ENCODE results near the gene SOX5. TPM values are rescaled to one million over a fixed set of nuclear protein-coding genes. Genes with fewer than 3 reads are reported as not detected.

The SOX5 gene
- total RNA-seq, 4 donors from 2014 or later = 0.40 to 8.4 (median 2.2) TPM

GRCh38 chr12:23771240-23771949 is 178.1 kb downstream of the SOX5 start:
- Histone ChIP-seq H3K27me3 (no peaks in the 10 kb centered on the region), H3K9me3 (no peaks in the 10 kb centered on the region), H3K4me3 (no peak overlapping the region), H3K36me3 (no peaks in the 10 kb centered on the region), H3K4me1 (no peaks in the 10 kb centered on the region), H3K27ac (no peak overlapping the region)
- intact Hi-C loops (cut with DNase I) = no loop called here
- WGBS, 2 donors = 56 to 78% methylated on average over 3 to 5 of the region's 5 CpGs
- DNase-seq = no peak
- TF ChIP-seq CTCF (IDR thresholded peaks at IDR 0.05) = no peak
- TF ChIP-seq POLR2A (IDR thresholded peaks at IDR 0.05) = no peak

GRCh38 chr12:23770202-23770938 is 179.1 kb downstream of the SOX5 start:
- DNase-seq = no peak
- 72 to 76% methylated on average over 3 of the region's 3 CpGs for WGBS, 2 donors
- H3K9me3 ChIP-seq = no peaks in the 10 kb centered on the region
- intact Hi-C loops (cut with DNase I) = no loop called here
- H3K4me3 ChIP-seq = no peak overlapping the region
- H3K36me3 ChIP-seq = no peaks in the 10 kb centered on the region
- H3K27me3 ChIP-seq = no peaks in the 10 kb centered on the region
- no peak for TF ChIP-seq POLR2A (IDR thresholded peaks at IDR 0.05)
- TF ChIP-seq CTCF (IDR thresholded peaks at IDR 0.05) = no peak
- H3K27ac ChIP-seq = no peak overlapping the region
- no peaks in the 10 kb centered on the region for H3K4me1 ChIP-seq

- TF ChIP-seq POLR2A (IDR thresholded peaks at IDR 0.05) (no peak), CTCF (IDR thresholded peaks at IDR 0.05) (no peak)
- Histone ChIP-seq H3K4me3 (no peak overlapping the region), H3K4me1 (no peaks in the 10 kb centered on the region), H3K27ac (no peak overlapping the region), H3K9me3 (no peaks in the 10 kb centered on the region), H3K27me3 (no peaks in the 10 kb centered on the region), H3K36me3 (no peaks in the 10 kb centered on the region)
- 81 to 85% methylated on average over 2 of the region's 2 CpGs for WGBS, 2 donors
- DNase-seq = no peak
- intact Hi-C loops (cut with DNase I) = no loop called here
Observed at GRCh38 chr12:23767834-23768233, 181.6 kb downstream of the SOX5 start.

GRCh38 chr12:23763724-23764123 is 185.7 kb downstream of the SOX5 start:
- Histone ChIP-seq H3K4me1 (no peaks in the 10 kb centered on the region), H3K27ac (no peak overlapping the region), H3K4me3 (no peak overlapping the region), H3K9me3 (no peaks in the 10 kb centered on the region), H3K36me3 (no peaks in the 10 kb centered on the region), H3K27me3 (no peaks in the 10 kb centered on the region)
- WGBS, 2 donors = 44 to 89% methylated on average over 1 of the region's 1 CpG
- TF ChIP-seq POLR2A (IDR thresholded peaks at IDR 0.05) (no peak), CTCF (IDR thresholded peaks at IDR 0.05) (no peak)
- no peak for DNase-seq
- intact Hi-C loops (cut with DNase I) = no loop called here

GRCh38 chr12:23760495-23760894 is 189.0 kb downstream of the SOX5 start:
- WGBS, 2 donors = 21 to 28% methylated on average over 1 of the region's 1 CpG
- H3K4me1 ChIP-seq = no peaks in the 10 kb centered on the region
- H3K9me3 ChIP-seq = no peaks in the 10 kb centered on the region
- intact Hi-C loops (cut with DNase I) = no loop called here
- H3K4me3 ChIP-seq = no peak overlapping the region
- no peak for DNase-seq
- TF ChIP-seq POLR2A (IDR thresholded peaks at IDR 0.05) (no peak), CTCF (IDR thresholded peaks at IDR 0.05) (no peak)
- no peaks in the 10 kb centered on the region for H3K27me3 ChIP-seq
- H3K27ac ChIP-seq = no peak overlapping the region
- H3K36me3 ChIP-seq = no peaks in the 10 kb centered on the region

All from esophagus squamous epithelium (tissue), 5 donors.